Measurements from ENCODE around the gene SETD1B. TPM values are rescaled to one million over a fixed set of nuclear protein-coding genes. Genes with fewer than 3 reads are reported as not detected.

Gene SETD1B
- total and polyA plus RNA-seq, 4 experiments from 2014 or later: 0.13 to 69.3 (median 35.2) TPM

GRCh38 chr12:121779422-121779895 is 24.4 kb upstream of the SETD1B start:
- Histone ChIP-seq H3K27ac (ENCODE audit: low read depth, low read length) (no peak overlapping the region), H3K4me1 (ENCODE audit: insufficient read depth, low read length) (peaks cover 52% of the 10 kb centered on the region), H3K36me3 (ENCODE audit: insufficient read depth, low read length) (peaks cover 26% of the 10 kb centered on the region), H3K4me3 (ENCODE audit: low read length in 2 of 2) (no peak overlapping the region), H3K27me3 (ENCODE audit: insufficient read depth, low read length) (no peaks in the 10 kb centered on the region), H3K9me3 (ENCODE audit: control insufficient read depth in 1 of 2, low read length in 2 of 2) (no peaks in the 10 kb centered on the region)
- H3K27ac Mint-ChIP-seq: peak overlapping the region in 1 of 7 donors; percentile 78
- POLR2A ChIA-PET (ENCODE audit: partially characterized antibody): interaction anchor here (37.3 kb wide), 1 partner anchor 29 kb away, joined by 2727 read pairs; the partner anchor contains the start of genes RHOF and SETD1B
- peaks cover 23 to 56% (median 36%) of the 10 kb centered on the region in 4 donors for H3K4me1 Mint-ChIP-seq
- peaks cover 22 to 45% of the 10 kb centered on the region in 2 donors for H3K36me3 Mint-ChIP-seq
- DNase-seq: no peak
- intact Hi-C loops (cut with micrococcal nuclease): no loop called here
- CTCF ChIA-PET (ENCODE audit: partially characterized antibody): interaction anchor here (0.6 to 17.7 kb wide), 4 partner anchors 14 to 165 kb away, joined by 3 to 559 read pairs (median 6); partner anchors contain the start of gene RHOF
- H3K4me3 Mint-ChIP-seq: no peak overlapping the region
- H3K9me3 Mint-ChIP-seq: no peaks in the 10 kb centered on the region
- H3K27me3 Mint-ChIP-seq: no peaks in the 10 kb centered on the region

DNA sequence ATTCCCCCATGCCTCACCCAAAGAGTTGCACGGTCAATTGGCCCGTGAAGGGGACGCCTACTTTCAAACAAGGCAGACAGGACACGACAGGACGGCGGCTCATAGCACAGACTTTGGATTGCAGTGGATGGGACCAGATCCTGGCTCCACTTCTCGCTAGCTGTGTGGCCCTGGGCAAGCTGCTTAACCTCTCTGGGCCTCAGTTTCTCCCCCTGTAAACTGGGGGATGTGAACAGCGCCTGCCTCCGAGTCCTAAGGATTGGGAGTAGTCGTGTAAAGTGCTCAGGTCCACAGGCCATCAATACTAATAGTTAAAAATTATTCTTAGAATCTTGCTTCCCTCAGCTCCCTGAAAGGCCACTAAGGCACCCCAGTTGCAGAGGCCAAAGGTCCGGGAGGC is 23.4 kb upstream of the SETD1B start:
- Histone ChIP-seq H3K27ac (ENCODE audit: low read depth, low read length) (no peak overlapping the region), H3K9me3 (ENCODE audit: control insufficient read depth in 1 of 2, low read length in 2 of 2) (no peaks in the 10 kb centered on the region), H3K4me3 (ENCODE audit: low read length in 2 of 2) (no peak overlapping the region), H3K27me3 (ENCODE audit: insufficient read depth, low read length) (no peaks in the 10 kb centered on the region), H3K36me3 (ENCODE audit: insufficient read depth, low read length) (peaks cover 26% of the 10 kb centered on the region), H3K4me1 (ENCODE audit: insufficient read depth, low read length) (peaks cover 61% of the 10 kb centered on the region)
- H3K4me1 Mint-ChIP-seq: peaks cover 30 to 63% (median 44%) of the 10 kb centered on the region in 4 donors
- ChIA-PET CTCF (ENCODE audit: partially characterized antibody) (interaction anchor here (3.0 to 17.7 kb wide), 3 partner anchors 13 to 30 kb away, joined by 8 to 559 read pairs (median 33); partner anchors contain the start of gene RHOF), POLR2A (ENCODE audit: partially characterized antibody) (interaction anchor here (37.3 kb wide), 1 partner anchor 28 kb away, joined by 2727 read pairs; the partner anchor contains the start of genes RHOF and SETD1B)
- peaks cover 28 to 53% of the 10 kb centered on the region in 2 donors for H3K36me3 Mint-ChIP-seq
- no peak overlapping the region for H3K4me3 Mint-ChIP-seq
- H3K9me3 Mint-ChIP-seq: no peaks in the 10 kb centered on the region
- DNase-seq: no peak
- intact Hi-C loops (cut with micrococcal nuclease): no loop called here
- no peaks in the 10 kb centered on the region for H3K27me3 Mint-ChIP-seq
- peak overlapping the region in 3 of 7 donors; percentile 43 to 99 (median 88) for H3K27ac Mint-ChIP-seq

- Histone ChIP-seq H3K4me1 (ENCODE audit: insufficient read depth, low read length) (peaks cover 60% of the 10 kb centered on the region), H3K4me3 (ENCODE audit: low read length in 2 of 2) (no peak overlapping the region), H3K27me3 (ENCODE audit: insufficient read depth, low read length) (no peaks in the 10 kb centered on the region), H3K9me3 (ENCODE audit: control insufficient read depth in 1 of 2, low read length in 2 of 2) (no peaks in the 10 kb centered on the region), H3K36me3 (ENCODE audit: insufficient read depth, low read length) (peaks cover 26% of the 10 kb centered on the region), H3K27ac (ENCODE audit: low read depth, low read length) (peak overlapping the region; percentile 52)
- Mint-ChIP-seq H3K9me3 (no peaks in the 10 kb centered on the region), H3K36me3 (peaks cover 29 to 56% of the 10 kb centered on the region in 2 donors), H3K4me1 (peaks cover 32 to 68% (median 47%) of the 10 kb centered on the region in 4 donors), H3K27me3 (no peaks in the 10 kb centered on the region), H3K4me3 (peak overlapping the region; percentile 32 to 87 (median 77)), H3K27ac (peak overlapping the region; percentile 89 to 99 (median 94))
- no peak for DNase-seq
- CTCF ChIA-PET (ENCODE audit: partially characterized antibody): interaction anchor here (1.1 to 17.7 kb wide), 9 partner anchors 8 to 114 kb away, joined by 3 to 559 read pairs (median 5); partner anchors contain the start of genes RHOF and TMEM120B
- POLR2A ChIA-PET (ENCODE audit: partially characterized antibody): interaction anchor here (1.2 to 37.3 kb wide), 4 partner anchors 27 to 107 kb away, joined by 3 to 2727 read pairs (median 5); partner anchors contain the start of genes RHOF, SETD1B and TMEM120B
- intact Hi-C loops (cut with micrococcal nuclease): no loop called here
Measured at GRCh38 chr12:121781484-121781997, 22.3 kb upstream of the SETD1B start.

GRCh38 chr12:121781998-121782979 is 21.5 kb upstream of the SETD1B start:
- H3K36me3 ChIP-seq (ENCODE audit: insufficient read depth, low read length): peaks cover 26% of the 10 kb centered on the region
- ChIA-PET CTCF (ENCODE audit: partially characterized antibody) (interaction anchor here (1.1 to 17.7 kb wide), 10 partner anchors 9 to 113 kb away, joined by 3 to 559 read pairs (median 6); partner anchors contain the start of genes RHOF and TMEM120B), POLR2A (ENCODE audit: partially characterized antibody) (interaction anchor here (0.5 to 37.3 kb wide), 6 partner anchors 10 to 106 kb away, joined by 3 to 2727 read pairs (median 4); partner anchors contain the start of genes RHOF, SETD1B and TMEM120B)
- H3K4me1 Mint-ChIP-seq: peaks cover 39 to 76% (median 54%) of the 10 kb centered on the region in 4 donors
- intact Hi-C loops (cut with micrococcal nuclease): no loop called here
- no peaks in the 10 kb centered on the region for H3K9me3 ChIP-seq (ENCODE audit: control insufficient read depth in 1 of 2, low read length in 2 of 2)
- peak overlapping the region; percentile 52 for H3K27ac ChIP-seq (ENCODE audit: low read depth, low read length)
- no peaks in the 10 kb centered on the region for H3K9me3 Mint-ChIP-seq
- no peaks in the 10 kb centered on the region for H3K27me3 Mint-ChIP-seq
- peaks cover 64% of the 10 kb centered on the region for H3K4me1 ChIP-seq (ENCODE audit: insufficient read depth, low read length)
- peak overlapping the region in 1 of 2 donors; percentile 28 for H3K4me3 ChIP-seq (ENCODE audit: low read length in 2 of 2)
- H3K27ac Mint-ChIP-seq: peak overlapping the region; percentile 89 to 99 (median 94)
- peak overlapping the region; percentile 32 to 87 (median 77) for H3K4me3 Mint-ChIP-seq
- no peaks in the 10 kb centered on the region for H3K27me3 ChIP-seq (ENCODE audit: insufficient read depth, low read length)
- H3K36me3 Mint-ChIP-seq: peaks cover 36 to 64% of the 10 kb centered on the region in 2 donors
- peak in 1 of 5 donors; percentile 86 for DNase-seq

- H3K27ac ChIP-seq (ENCODE audit: low read depth, low read length): peak overlapping the region; percentile 64
- no peaks in the 10 kb centered on the region for H3K9me3 Mint-ChIP-seq
- H3K36me3 Mint-ChIP-seq: peaks cover 30 to 61% of the 10 kb centered on the region in 2 donors
- H3K4me3 Mint-ChIP-seq: peak overlapping the region; percentile 2 to 89 (median 80)
- peaks cover 44 to 85% (median 64%) of the 10 kb centered on the region in 4 donors for H3K4me1 Mint-ChIP-seq
- H3K4me3 ChIP-seq (ENCODE audit: low read length in 2 of 2): no peak overlapping the region
- peak overlapping the region; percentile 85 to 99 (median 97) for H3K27ac Mint-ChIP-seq
- H3K4me1 ChIP-seq (ENCODE audit: insufficient read depth, low read length): peaks cover 79% of the 10 kb centered on the region
- intact Hi-C loops (cut with micrococcal nuclease): loop anchor here (1.0 kb wide), 1 partner anchor 9 kb away; no protein-coding TSS in a partner anchor
- H3K27me3 ChIP-seq (ENCODE audit: insufficient read depth, low read length): no peaks in the 10 kb centered on the region
- peaks cover 21% of the 10 kb centered on the region for H3K36me3 ChIP-seq (ENCODE audit: insufficient read depth, low read length)
- ChIA-PET CTCF (ENCODE audit: partially characterized antibody) (interaction anchor here (3.1 to 17.7 kb wide), 3 partner anchors 10 to 27 kb away, joined by 12 to 559 read pairs (median 33); partner anchors contain the start of gene RHOF), POLR2A (ENCODE audit: partially characterized antibody) (interaction anchor here (1.2 to 37.3 kb wide), 2 partner anchors 8 to 24 kb away, joined by 3 to 2727 read pairs; partner anchors contain the start of genes RHOF and SETD1B)
- H3K9me3 ChIP-seq (ENCODE audit: control insufficient read depth in 1 of 2, low read length in 2 of 2): no peaks in the 10 kb centered on the region
- no peaks in the 10 kb centered on the region for H3K27me3 Mint-ChIP-seq
- DNase-seq: peak in 1 of 5 donors; percentile 63
Measured at GRCh38 chr12:121783766-121784165, 20.0 kb upstream of the SETD1B start.

GRCh38 chr12:121784460-121784859 is 19.3 kb upstream of the SETD1B start:
- Histone ChIP-seq H3K9me3 (ENCODE audit: control insufficient read depth in 1 of 2, low read length in 2 of 2) (no peaks in the 10 kb centered on the region), H3K4me1 (ENCODE audit: insufficient read depth, low read length) (peaks cover 86% of the 10 kb centered on the region), H3K4me3 (ENCODE audit: low read length in 2 of 2) (peak overlapping the region in 1 of 2 donors; percentile 9), H3K36me3 (ENCODE audit: insufficient read depth, low read length) (peaks cover 14% of the 10 kb centered on the region), H3K27ac (ENCODE audit: low read depth, low read length) (peak overlapping the region; percentile 64), H3K27me3 (ENCODE audit: insufficient read depth, low read length) (no peaks in the 10 kb centered on the region)
- CTCF ChIA-PET (ENCODE audit: partially characterized antibody): interaction anchor here (0.9 to 17.7 kb wide), 5 partner anchors 8 to 87 kb away, joined by 3 to 559 read pairs (median 8); partner anchors contain the start of gene RHOF
- POLR2A ChIA-PET (ENCODE audit: partially characterized antibody): interaction anchor here (1.2 to 37.3 kb wide), 2 partner anchors 8 to 24 kb away, joined by 3 to 2727 read pairs; partner anchors contain the start of genes RHOF and SETD1B
- H3K36me3 Mint-ChIP-seq: peaks cover 27 to 54% of the 10 kb centered on the region in 2 donors
- DNase-seq: peak in 1 of 5 donors; percentile 68
- peak overlapping the region; percentile 74 to 89 (median 82) for H3K4me3 Mint-ChIP-seq
- H3K4me1 Mint-ChIP-seq: peaks cover 48 to 86% (median 69%) of the 10 kb centered on the region in 4 donors
- intact Hi-C loops (cut with micrococcal nuclease): loop anchor here (1.0 kb wide), 1 partner anchor 8 kb away; no protein-coding TSS in a partner anchor
- H3K27me3 Mint-ChIP-seq: no peaks in the 10 kb centered on the region
- H3K9me3 Mint-ChIP-seq: no peaks in the 10 kb centered on the region
- peak overlapping the region; percentile 85 to 99 (median 97) for H3K27ac Mint-ChIP-seq
